ENCODE results near the gene AAK1. TPM values are rescaled to one million over a fixed set of nuclear protein-coding genes. Genes with fewer than 3 reads are reported as not detected.

Gene AAK1
- total RNA-seq, 1 experiment from 2014 or later = 30.6 TPM

DNA sequence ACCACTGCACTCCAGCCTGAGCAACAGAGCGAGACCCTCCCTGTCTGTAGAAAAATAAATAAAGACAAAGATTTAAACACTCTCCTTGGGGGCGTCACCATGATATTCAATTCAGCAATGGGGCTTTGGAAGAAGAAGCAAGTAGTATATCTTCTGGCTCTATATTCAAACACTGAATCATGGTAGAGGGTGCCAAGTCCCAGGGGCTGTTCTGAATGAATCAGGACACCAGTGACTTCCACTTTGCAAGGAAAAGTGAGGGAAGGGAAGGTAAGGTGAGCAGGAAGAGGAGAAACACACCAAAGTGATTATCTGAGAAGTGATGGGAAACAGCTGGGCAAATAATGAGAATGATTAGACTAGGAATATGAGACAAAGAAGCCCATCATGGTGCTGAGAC, 80.5 kb downstream of the AAK1 start:
- H3K23me2 ChIP-seq (ENCODE audit: insufficient read length, low read depth, low read length, poor library complexity, severe bottlenecking) = no peaks in the 10 kb centered on the region
- peak overlapping the region in 1 of 3 experiments; percentile 28; a peak in 1 of 7 replicates for H3K27ac Mint-ChIP-seq

More for the DNA sequence above, 80.5 kb downstream of the AAK1 start:
- H2AFZ ChIP-seq (ENCODE audit: low read length) = no peak overlapping the region
- no peak overlapping the region for H4K91ac ChIP-seq (ENCODE audit: insufficient read length, low read depth, low read length)
- no peak overlapping the region for H2BK120ac ChIP-seq (ENCODE audit: low read depth, low read length, poor library complexity, severe bottlenecking)
- no peaks in the 10 kb centered on the region; the same call in 1 of the 2 replicates for H3K79me2 ChIP-seq (ENCODE audit: insufficient read depth, low read length)
- no peak overlapping the region for H2BK5ac ChIP-seq (ENCODE audit: insufficient read length, low read length)
- H2AK5ac ChIP-seq (ENCODE audit: insufficient read length, low read length) = no peak overlapping the region
- H3K18ac ChIP-seq (ENCODE audit: insufficient read length, low read depth, low read length) = no peak overlapping the region
- no peak overlapping the region for H3K14ac ChIP-seq (ENCODE audit: insufficient read depth, low read length)
- H3K4me1 ChIP-seq (ENCODE audit: insufficient read depth, low read length) = peaks cover 3% of the 10 kb centered on the region; the same call in 1 of the 2 replicates
- Mint-ChIP-seq H3K4me3 (no peak overlapping the region), H3K36me3 (ENCODE audit: insufficient read depth in 1 of 3, low read depth in 3 of 3) (no peaks in the 10 kb centered on the region), H3K9me3 (no peaks in the 10 kb centered on the region), H3K4me1 (peaks cover 16 to 21% of the 10 kb centered on the region in 2 experiments), H3K27me3 (ENCODE audit: low read depth) (no peaks in the 10 kb centered on the region)
- H2BK20ac ChIP-seq (ENCODE audit: low read depth, low read length, poor library complexity, severe bottlenecking) = no peak overlapping the region
- H2BK12ac ChIP-seq (ENCODE audit: insufficient read length, low read depth, low read length) = no peak overlapping the region
- no peak overlapping the region for H4K5ac ChIP-seq (ENCODE audit: insufficient read length, low read depth, low read length)
- H3K23ac ChIP-seq (ENCODE audit: insufficient read length, low read depth, low read length) = no peak overlapping the region
- H3K79me1 ChIP-seq (ENCODE audit: insufficient read depth, low read depth, low read length, poor library complexity, severe bottlenecking) = no peaks in the 10 kb centered on the region
- H4K8ac ChIP-seq (replicated peaks; ENCODE audit: insufficient read length, low read depth, low read length) = no peak overlapping the region
- no peak overlapping the region for H3T11ph ChIP-seq (ENCODE audit: low read length)
- H3K9me3 ChIP-seq (ENCODE audit: control insufficient read depth, low read depth, low read length) = no peaks in the 10 kb centered on the region
- H2BK15ac ChIP-seq (ENCODE audit: low read depth, low read length) = no peak overlapping the region
- no peaks in the 10 kb centered on the region for H4K20me1 ChIP-seq (ENCODE audit: control insufficient read depth, insufficient read depth, insufficient read length)
- H3K27ac ChIP-seq (ENCODE audit: insufficient read length, low read depth, low read length) = no peak overlapping the region
- TF ChIP-seq, protein P1, sequence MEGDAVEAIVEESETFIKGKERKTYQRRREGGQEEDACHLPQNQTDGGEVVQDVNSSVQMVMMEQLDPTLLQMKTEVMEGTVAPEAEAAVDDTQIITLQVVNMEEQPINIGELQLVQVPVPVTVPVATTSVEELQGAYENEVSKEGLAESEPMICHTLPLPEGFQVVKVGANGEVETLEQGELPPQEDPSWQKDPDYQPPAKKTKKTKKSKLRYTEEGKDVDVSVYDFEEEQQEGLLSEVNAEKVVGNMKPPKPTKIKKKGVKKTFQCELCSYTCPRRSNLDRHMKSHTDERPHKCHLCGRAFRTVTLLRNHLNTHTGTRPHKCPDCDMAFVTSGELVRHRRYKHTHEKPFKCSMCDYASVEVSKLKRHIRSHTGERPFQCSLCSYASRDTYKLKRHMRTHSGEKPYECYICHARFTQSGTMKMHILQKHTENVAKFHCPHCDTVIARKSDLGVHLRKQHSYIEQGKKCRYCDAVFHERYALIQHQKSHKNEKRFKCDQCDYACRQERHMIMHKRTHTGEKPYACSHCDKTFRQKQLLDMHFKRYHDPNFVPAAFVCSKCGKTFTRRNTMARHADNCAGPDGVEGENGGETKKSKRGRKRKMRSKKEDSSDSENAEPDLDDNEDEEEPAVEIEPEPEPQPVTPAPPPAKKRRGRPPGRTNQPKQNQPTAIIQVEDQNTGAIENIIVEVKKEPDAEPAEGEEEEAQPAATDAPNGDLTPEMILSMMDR (conservative IDR thresholded peaks at IDR 0.05) = no peak
- no peaks in the 10 kb centered on the region for H3K27me3 ChIP-seq (ENCODE audit: insufficient read depth, low read length)
- H3K9ac ChIP-seq (ENCODE audit: extremely low read depth, insufficient read length, low read length) = no peak overlapping the region
- H3K4me2 ChIP-seq (ENCODE audit: insufficient read depth, insufficient read length, low read length) = no peak overlapping the region
- H3K4ac ChIP-seq (ENCODE audit: low read depth, low read length) = no peak overlapping the region
- H3K56ac ChIP-seq (ENCODE audit: insufficient read length, low read depth, low read length) = no peak overlapping the region
- no peak for DNase-seq
- WGBS (ENCODE audit: extremely low coverage, insufficient read length, low lambda C conversion rate) = no CpG with 5 or more reads among the region's 2 CpGs
